ENCODE measurements around the gene NME7. TPM values are rescaled to one million over a fixed set of nuclear protein-coding genes. Genes with fewer than 3 reads are reported as not detected.

Gene NME7
- total RNA-seq, 1 donor from 2014 or later, result 60.6 TPM

- no peak overlapping the region for H3K4me3 ChIP-seq
- H3K36me3 Mint-ChIP-seq, result no peaks in the 10 kb centered on the region
- no peak overlapping the region for H2AFZ ChIP-seq (replicated peaks)
- no peaks in the 10 kb centered on the region for H3K9me3 Mint-ChIP-seq
- H3K4me2 ChIP-seq, result no peak overlapping the region
- no peaks in the 10 kb centered on the region for H3K36me3 ChIP-seq
- DNase-seq (ENCODE audit: low spot score), result no peak
- no peaks in the 10 kb centered on the region for H3K79me2 ChIP-seq (ENCODE audit: low read depth)
- no peaks in the 10 kb centered on the region for H3K27me3 Mint-ChIP-seq (ENCODE audit: insufficient read depth, low read depth)
- no peaks in the 10 kb centered on the region for H3K9me3 ChIP-seq (ENCODE audit: low read depth)
- H3K27ac Mint-ChIP-seq, result no peak overlapping the region
- H3F3A ChIP-seq (ENCODE audit: low read depth), result no peaks in the 10 kb centered on the region
- H3K4me3 Mint-ChIP-seq, result no peak overlapping the region
- H4K20me1 ChIP-seq (ENCODE audit: low read depth), result no peaks in the 10 kb centered on the region
- no peak for TF ChIP-seq EZH2phosphoT487 (IDR thresholded peaks at IDR 0.05)
- TF ChIP-seq CTCF (IDR thresholded peaks at IDR 0.05), result no peak
- TF ChIP-seq EZH2 (IDR thresholded peaks at IDR 0.05), result no peak
- H3K27ac ChIP-seq, result no peak overlapping the region
- no peaks in the 10 kb centered on the region for H3K4me1 ChIP-seq
- H3K9ac ChIP-seq, result no peak overlapping the region
- H3K4me1 Mint-ChIP-seq, result peaks cover 6% of the 10 kb centered on the region
- no peaks in the 10 kb centered on the region for H3K27me3 ChIP-seq
These were observed 216.8 kb downstream of the NME7 start for GRCh38 chr1:169150641-169151337.

DNA sequence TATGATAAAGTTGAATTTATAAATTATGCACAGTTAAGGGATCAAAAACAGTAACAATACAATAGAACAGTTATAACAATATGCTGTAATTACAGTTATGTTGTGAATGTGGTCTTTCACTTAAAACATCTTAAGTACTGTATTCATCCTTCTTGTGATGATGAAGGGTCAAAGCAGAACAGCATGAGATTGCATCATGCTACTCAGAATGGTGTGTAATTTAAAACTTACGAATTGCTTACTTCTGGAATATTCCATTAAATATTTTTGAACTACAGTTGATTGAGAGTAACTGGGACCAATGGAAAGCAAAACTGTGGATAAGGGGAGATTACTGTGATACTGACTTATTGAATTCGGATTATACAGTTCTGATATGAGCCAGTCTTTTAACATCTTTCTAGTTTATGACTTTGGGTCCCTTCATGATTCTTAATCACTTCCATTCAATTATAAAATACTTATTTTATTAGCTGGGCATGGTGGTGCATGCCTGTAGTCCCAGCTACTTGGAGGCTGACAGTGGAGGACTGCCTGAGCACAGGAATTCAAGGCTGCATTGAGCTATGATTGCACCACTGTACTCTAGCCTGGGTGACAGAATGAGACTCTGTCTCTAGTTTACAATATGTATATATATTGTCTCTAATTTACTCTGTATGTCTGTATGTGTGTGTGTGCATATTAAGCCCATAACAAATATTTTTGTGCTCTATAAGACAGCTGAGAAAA lies 217.9 kb downstream of the NME7 start:
- Mint-ChIP-seq H3K27ac (no peak overlapping the region), H3K4me3 (no peak overlapping the region), H3K4me1 (peaks cover 6% of the 10 kb centered on the region), H3K36me3 (no peaks in the 10 kb centered on the region), H3K9me3 (no peaks in the 10 kb centered on the region), H3K27me3 (ENCODE audit: insufficient read depth, low read depth) (no peaks in the 10 kb centered on the region)
- Histone ChIP-seq H4K20me1 (ENCODE audit: low read depth) (no peaks in the 10 kb centered on the region), H3K4me3 (no peak overlapping the region), H3K27me3 (no peaks in the 10 kb centered on the region), H3K9ac (no peak overlapping the region), H3K4me1 (no peaks in the 10 kb centered on the region), H3K27ac (no peak overlapping the region), H3K79me2 (ENCODE audit: low read depth) (no peaks in the 10 kb centered on the region), H3K4me2 (no peak overlapping the region), H3K36me3 (no peaks in the 10 kb centered on the region), H2AFZ (replicated peaks) (no peak overlapping the region), H3F3A (ENCODE audit: low read depth) (no peaks in the 10 kb centered on the region), H3K9me3 (ENCODE audit: low read depth) (no peaks in the 10 kb centered on the region)
- DNase-seq (ENCODE audit: low spot score), result no peak
- TF ChIP-seq EZH2 (IDR thresholded peaks at IDR 0.05) (no peak), CTCF (IDR thresholded peaks at IDR 0.05) (no peak), EZH2phosphoT487 (IDR thresholded peaks at IDR 0.05) (no peak)

DNA sequence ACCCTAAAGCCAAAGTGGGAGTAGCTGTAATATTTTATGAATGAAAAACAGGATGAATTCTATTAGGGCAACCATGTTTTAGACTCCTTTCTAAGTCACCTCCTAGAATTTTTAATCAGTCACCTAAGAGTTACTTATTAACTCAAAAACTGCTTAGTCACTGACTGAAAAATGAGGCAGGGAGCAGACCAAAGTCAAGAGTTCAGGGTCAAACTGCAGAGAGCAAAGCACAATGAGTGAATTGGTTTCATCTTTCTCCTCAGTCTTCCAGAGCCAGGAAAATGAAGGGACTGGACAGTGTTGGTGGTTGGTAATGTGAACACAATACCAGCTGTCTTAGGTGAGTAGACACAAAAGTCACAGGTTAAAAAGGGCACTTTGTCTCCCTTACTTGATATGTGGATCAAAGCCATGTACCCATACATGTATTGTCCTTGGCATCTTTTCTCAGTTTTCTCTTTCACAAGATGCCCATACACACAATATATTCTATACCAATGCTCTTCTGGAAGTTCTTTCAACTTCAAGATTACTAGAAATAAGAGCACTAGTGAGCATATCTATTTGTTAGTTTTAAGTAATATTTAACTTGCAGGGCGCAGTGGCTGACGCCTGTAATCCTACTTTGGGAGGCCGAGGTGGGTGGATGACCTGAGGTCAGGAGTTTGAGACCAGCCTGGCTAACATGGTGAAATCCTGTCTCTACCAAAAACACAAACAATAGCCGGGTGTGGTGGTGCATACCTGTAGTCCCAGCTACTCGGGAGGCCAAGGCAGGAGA lies 218.9 kb downstream of the NME7 start:
- Histone ChIP-seq H2AFZ (replicated peaks) (no peak overlapping the region), H3K27ac (no peak overlapping the region), H3K4me1 (no peaks in the 10 kb centered on the region), H4K20me1 (ENCODE audit: low read depth) (no peaks in the 10 kb centered on the region), H3K9ac (no peak overlapping the region), H3K4me3 (no peak overlapping the region), H3K79me2 (ENCODE audit: low read depth) (no peaks in the 10 kb centered on the region), H3K36me3 (no peaks in the 10 kb centered on the region), H3K4me2 (no peak overlapping the region), H3K9me3 (ENCODE audit: low read depth) (no peaks in the 10 kb centered on the region), H3K27me3 (no peaks in the 10 kb centered on the region), H3F3A (ENCODE audit: low read depth) (no peaks in the 10 kb centered on the region)
- no peak for TF ChIP-seq EZH2phosphoT487 (IDR thresholded peaks at IDR 0.05)
- no peak for TF ChIP-seq CTCF (IDR thresholded peaks at IDR 0.05)
- TF ChIP-seq EZH2 (IDR thresholded peaks at IDR 0.05), result no peak
- H3K4me3 Mint-ChIP-seq, result no peak overlapping the region
- H3K4me1 Mint-ChIP-seq, result peaks cover 6% of the 10 kb centered on the region
- H3K9me3 Mint-ChIP-seq, result no peaks in the 10 kb centered on the region
- DNase-seq (ENCODE audit: low spot score), result no peak
- no peak overlapping the region for H3K27ac Mint-ChIP-seq
- H3K27me3 Mint-ChIP-seq (ENCODE audit: insufficient read depth, low read depth), result no peaks in the 10 kb centered on the region
- H3K36me3 Mint-ChIP-seq, result no peaks in the 10 kb centered on the region
